ENCODE results near the gene AATK. TPM values are rescaled to one million over a fixed set of nuclear protein-coding genes. Genes with fewer than 3 reads are reported as not detected.

Gene AATK
- total RNA-seq, 2 experiments from 2014 or later = 0.35 to 0.41 TPM

DNA sequence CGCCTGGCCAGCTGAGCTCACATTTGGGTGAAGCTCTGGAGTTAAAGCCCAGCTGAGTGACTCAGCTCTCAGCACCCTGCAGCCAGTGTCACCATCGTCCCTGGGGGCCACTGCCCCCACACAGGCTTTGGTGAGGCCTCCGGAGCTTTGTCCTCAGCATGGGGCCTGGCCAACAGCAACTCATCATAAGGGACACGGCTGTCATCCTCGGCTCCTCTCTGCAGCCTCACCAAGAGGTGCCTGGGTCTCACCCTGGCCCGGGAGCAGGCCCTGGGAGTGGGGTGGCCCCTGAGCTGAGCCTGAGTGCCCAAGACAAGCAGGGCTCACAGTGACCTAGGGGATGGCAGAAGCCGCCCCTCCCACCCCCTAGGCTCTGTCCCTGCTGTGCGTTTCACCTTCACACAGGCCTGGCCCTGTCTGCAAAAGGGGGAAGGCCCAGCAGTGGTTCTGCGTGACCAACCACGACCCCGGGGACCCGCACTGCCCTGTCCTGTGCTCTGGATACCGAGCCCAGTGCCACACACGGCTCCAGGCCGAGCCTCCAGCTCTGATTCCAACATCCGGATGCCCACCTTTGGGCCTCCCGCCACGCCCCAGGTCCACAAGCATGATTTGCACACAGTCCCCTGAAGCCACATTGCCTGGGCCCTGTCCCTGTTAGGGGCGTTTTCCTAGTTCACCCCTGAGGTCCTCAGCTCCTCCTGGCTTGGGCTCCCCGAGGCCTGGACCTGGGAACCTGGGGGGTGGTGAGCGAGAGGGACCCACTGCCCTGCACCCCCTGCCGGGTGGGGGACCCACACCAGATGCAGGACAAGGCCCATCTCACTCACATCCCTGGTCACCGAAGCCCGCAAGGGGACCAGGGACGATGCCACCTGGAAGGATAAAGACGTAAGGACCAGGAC, 21.8 kb upstream of the AATK start:
- CTCF ChIA-PET = interaction anchor here (0.6 kb wide), 1 partner anchor 789 kb away, joined by 3 read pairs; no protein-coding TSS in a partner anchor

DNA sequence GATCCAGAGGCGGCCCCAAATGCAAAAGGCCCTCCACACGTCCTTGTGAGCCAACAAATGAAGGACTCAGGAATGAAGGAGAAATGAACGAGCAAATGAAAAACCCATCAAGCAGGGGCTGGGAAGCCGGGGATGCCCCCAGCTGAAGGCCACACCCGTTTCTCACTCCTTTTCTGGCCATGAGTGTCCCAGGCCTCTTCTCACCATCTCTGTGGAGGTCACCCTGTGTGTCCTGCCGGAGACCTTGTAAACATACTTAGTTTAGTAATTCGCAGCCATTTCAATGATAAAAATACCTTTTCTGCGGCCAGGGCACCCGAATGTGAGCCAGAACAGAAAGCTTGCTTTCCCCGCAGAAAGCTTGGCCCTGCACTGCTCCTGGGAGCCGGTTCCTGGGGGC, 21.1 kb upstream of the AATK start:
- ATAC-seq = no peak
- CTCF ChIA-PET = interaction anchor here (0.6 kb wide), 1 partner anchor 788 kb away, joined by 3 read pairs; no protein-coding TSS in a partner anchor
- POLR2A ChIA-PET = no interaction called here
- Mint-ChIP-seq H3K36me3 (ENCODE audit: low read depth) (no peaks in the 10 kb centered on the region), H3K27me3 (no peaks in the 10 kb centered on the region), H3K9me3 (ENCODE audit: low read depth) (no peaks in the 10 kb centered on the region), H3K4me1 (no peaks in the 10 kb centered on the region), H3K4me3 (no peak overlapping the region), H3K27ac (no peak overlapping the region)
- intact Hi-C loops (cut with DNase I, micrococcal nuclease) = no loop called here
- no peak for DNase-seq

More for the DNA sequence above, 21.8 kb upstream of the AATK start:
- no peak overlapping the region for H3K27ac Mint-ChIP-seq
- POLR2A ChIA-PET = no interaction called here
- no peak for DNase-seq
- no peaks in the 10 kb centered on the region for H3K4me1 Mint-ChIP-seq
- no peak for ATAC-seq
- no peaks in the 10 kb centered on the region for H3K9me3 Mint-ChIP-seq (ENCODE audit: low read depth)
- H3K27me3 Mint-ChIP-seq = no peaks in the 10 kb centered on the region
- intact Hi-C loops (cut with DNase I, micrococcal nuclease) = no loop called here
- H3K4me3 Mint-ChIP-seq = no peak overlapping the region
- H3K36me3 Mint-ChIP-seq (ENCODE audit: low read depth) = no peaks in the 10 kb centered on the region

DNA sequence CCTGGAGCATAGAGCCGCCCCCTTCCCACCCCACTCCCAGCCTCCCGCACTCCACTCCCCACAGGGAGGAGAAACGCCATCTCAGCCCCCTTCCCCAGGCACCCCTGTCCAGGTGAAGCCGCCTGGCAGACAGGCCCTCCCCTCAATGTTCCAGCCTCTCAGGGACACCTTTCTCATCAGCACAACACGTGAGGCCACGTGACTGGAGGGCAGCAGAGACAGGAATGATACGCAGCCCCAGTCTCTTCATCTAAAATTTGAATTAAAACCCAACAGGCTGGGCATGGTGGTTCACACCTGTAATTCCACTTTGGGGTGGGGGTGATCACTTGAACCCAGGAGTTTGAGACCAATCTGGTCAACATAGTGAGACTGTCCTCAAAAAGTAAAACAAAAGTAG, 20.2 kb upstream of the AATK start:
- Mint-ChIP-seq H3K36me3 (ENCODE audit: low read depth) (no peaks in the 10 kb centered on the region), H3K9me3 (ENCODE audit: low read depth) (no peaks in the 10 kb centered on the region), H3K27me3 (no peaks in the 10 kb centered on the region), H3K4me1 (no peaks in the 10 kb centered on the region), H3K4me3 (no peak overlapping the region), H3K27ac (no peak overlapping the region)
- ChIA-PET POLR2A (no interaction called here), CTCF (interaction anchor here (0.5 kb wide), 1 partner anchor 429 kb away, joined by 3 read pairs; no protein-coding TSS in a partner anchor)
- DNase-seq (no peak), ATAC-seq (no peak)
- intact Hi-C loops (cut with DNase I, micrococcal nuclease) = no loop called here

DNA sequence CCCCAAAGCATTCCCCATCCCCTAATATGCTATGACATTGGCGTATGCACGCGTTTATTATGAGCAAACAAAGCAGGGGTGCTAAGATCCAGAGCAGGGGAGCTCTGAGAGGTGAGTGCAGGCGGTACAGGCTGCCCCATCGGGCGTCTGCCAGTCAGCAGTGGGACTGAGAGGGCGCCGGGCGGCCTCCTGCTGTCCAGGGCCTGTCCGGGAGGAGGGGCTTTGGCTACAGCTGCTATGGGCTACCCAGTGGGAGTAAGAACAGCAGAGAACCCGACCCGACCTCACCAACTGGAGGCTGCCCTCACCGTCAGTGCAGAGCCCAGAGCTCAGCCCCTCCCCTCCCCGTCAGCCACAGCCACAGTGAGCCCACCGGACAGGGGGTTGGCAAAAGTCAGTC, 18.5 kb upstream of the AATK start:
- H3K27me3 Mint-ChIP-seq = no peaks in the 10 kb centered on the region
- ChIA-PET CTCF (no interaction called here), POLR2A (no interaction called here)
- intact Hi-C loops (cut with DNase I, micrococcal nuclease) = no loop called here
- no peaks in the 10 kb centered on the region for H3K9me3 Mint-ChIP-seq (ENCODE audit: low read depth)
- no peak for ATAC-seq
- H3K27ac Mint-ChIP-seq = no peak overlapping the region
- H3K4me3 Mint-ChIP-seq = no peak overlapping the region
- no peaks in the 10 kb centered on the region for H3K36me3 Mint-ChIP-seq (ENCODE audit: low read depth)
- H3K4me1 Mint-ChIP-seq = no peaks in the 10 kb centered on the region
- no peak for DNase-seq

DNA sequence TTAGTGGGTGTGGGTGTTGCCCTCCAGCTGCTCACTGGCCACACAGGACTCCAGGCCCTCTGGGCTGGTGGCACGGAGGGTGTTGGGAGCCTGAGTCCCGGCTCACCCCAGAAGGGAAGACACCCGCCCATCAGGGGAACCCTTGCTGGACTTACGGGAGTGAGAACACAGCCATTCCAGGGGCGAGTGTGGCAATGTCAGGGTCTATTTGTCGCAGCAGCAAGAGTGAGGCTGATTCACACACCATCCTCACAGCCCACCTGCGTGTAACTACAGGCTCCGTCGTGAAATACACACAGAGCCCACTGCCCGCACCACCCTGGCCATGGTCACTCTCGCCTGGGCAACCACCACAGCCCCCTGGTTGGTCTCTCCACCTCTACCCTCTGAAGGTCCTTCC, 17.8 kb upstream of the AATK start:
- ChIA-PET CTCF (no interaction called here), POLR2A (no interaction called here)
- H3K4me3 Mint-ChIP-seq = no peak overlapping the region
- intact Hi-C loops (cut with DNase I, micrococcal nuclease) = no loop called here
- DNase-seq = no peak
- ATAC-seq = no peak
- no peaks in the 10 kb centered on the region for H3K4me1 Mint-ChIP-seq
- H3K27me3 Mint-ChIP-seq = no peaks in the 10 kb centered on the region
- H3K36me3 Mint-ChIP-seq (ENCODE audit: low read depth) = no peaks in the 10 kb centered on the region
- no peaks in the 10 kb centered on the region for H3K9me3 Mint-ChIP-seq (ENCODE audit: low read depth)
- H3K27ac Mint-ChIP-seq = no peak overlapping the region

DNA sequence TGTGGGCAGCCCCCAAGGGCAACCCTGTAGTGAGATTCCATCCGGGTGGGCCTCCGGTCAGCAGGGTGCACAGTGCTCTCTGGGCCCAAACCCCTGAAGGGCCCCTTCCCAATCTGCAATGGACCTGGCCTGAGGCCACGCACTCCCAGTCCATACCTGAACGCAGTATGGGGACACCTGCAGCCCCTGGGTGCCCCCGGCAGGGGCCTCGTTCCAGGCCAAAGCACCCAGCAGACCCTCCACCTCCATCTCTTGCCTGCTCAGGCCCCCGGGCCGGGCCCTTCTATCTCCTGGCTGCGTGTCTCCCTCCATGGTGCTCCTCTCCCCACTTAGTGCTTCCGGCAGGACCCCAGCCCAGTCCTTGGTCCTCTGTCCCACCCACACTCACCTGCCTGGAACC, 17.3 kb upstream of the AATK start:
- no peaks in the 10 kb centered on the region for H3K27me3 Mint-ChIP-seq
- H3K36me3 Mint-ChIP-seq (ENCODE audit: low read depth) = no peaks in the 10 kb centered on the region
- intact Hi-C loops (cut with DNase I, micrococcal nuclease) = no loop called here
- DNase-seq (no peak), ATAC-seq (no peak)
- no peak overlapping the region for H3K27ac Mint-ChIP-seq
- no peak overlapping the region for H3K4me3 Mint-ChIP-seq
- H3K4me1 Mint-ChIP-seq = no peaks in the 10 kb centered on the region
- CTCF ChIA-PET = no interaction called here
- POLR2A ChIA-PET = no interaction called here
- no peaks in the 10 kb centered on the region for H3K9me3 Mint-ChIP-seq (ENCODE audit: low read depth)

DNA sequence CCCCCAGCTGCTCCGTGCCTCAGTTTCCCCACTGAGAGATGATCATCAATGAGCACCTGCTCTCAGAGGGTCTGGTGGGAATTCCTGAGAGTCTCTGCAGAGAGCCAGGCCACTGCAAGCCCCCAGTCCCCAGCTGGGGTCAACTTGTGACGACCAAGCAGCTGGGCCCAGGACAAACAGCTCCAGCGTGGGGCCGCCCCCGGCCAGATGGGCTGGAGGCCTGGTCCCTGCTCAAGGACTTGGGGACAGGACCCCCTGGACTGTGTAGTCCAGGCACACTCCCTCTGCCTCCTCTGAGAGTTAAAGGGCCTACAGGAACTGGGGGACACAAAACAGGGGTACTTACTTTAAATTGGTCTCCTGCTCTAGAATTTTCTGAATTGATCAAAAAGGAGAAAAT, 16.6 kb upstream of the AATK start:
- Mint-ChIP-seq H3K4me1 (no peaks in the 10 kb centered on the region), H3K27me3 (no peaks in the 10 kb centered on the region), H3K4me3 (no peak overlapping the region), H3K27ac (no peak overlapping the region), H3K9me3 (ENCODE audit: low read depth) (no peaks in the 10 kb centered on the region), H3K36me3 (ENCODE audit: low read depth) (no peaks in the 10 kb centered on the region)
- ChIA-PET CTCF (interaction anchor here (0.5 kb wide), 1 partner anchor 89 kb away, joined by 3 read pairs; no protein-coding TSS in a partner anchor), POLR2A (no interaction called here)
- intact Hi-C loops (cut with DNase I, micrococcal nuclease) = no loop called here
- DNase-seq = no peak
- no peak for ATAC-seq

DNA sequence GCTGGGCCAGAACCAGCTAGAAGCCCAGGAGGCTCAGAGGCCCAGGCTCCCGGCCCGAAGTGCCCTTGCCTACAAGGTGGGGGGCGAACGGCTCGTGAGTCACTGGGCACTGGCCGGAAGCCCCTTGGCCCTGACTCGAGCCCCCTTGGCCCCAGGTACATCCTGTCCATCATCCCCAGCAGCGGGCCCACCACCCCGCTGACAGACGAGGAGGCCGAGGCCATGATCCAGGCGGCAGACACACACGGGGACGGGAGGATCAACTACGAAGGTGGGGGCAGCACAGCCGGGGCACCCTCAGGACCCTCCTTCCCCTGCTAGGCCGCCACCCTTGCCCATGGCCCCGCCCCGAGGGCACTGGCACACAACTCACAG, 15.8 kb upstream of the AATK start:
- H3K4me1 Mint-ChIP-seq = no peaks in the 10 kb centered on the region
- CTCF ChIA-PET = interaction anchor here (0.7 kb wide), 1 partner anchor 22 kb away, joined by 4 read pairs; no protein-coding TSS in a partner anchor
- DNase-seq (no peak), ATAC-seq (no peak)
- H3K36me3 Mint-ChIP-seq (ENCODE audit: low read depth) = no peaks in the 10 kb centered on the region
- POLR2A ChIA-PET = no interaction called here
- no peaks in the 10 kb centered on the region for H3K9me3 Mint-ChIP-seq (ENCODE audit: low read depth)
- no peaks in the 10 kb centered on the region for H3K27me3 Mint-ChIP-seq
- H3K4me3 Mint-ChIP-seq = no peak overlapping the region
- intact Hi-C loops (cut with DNase I, micrococcal nuclease) = no loop called here
- H3K27ac Mint-ChIP-seq = no peak overlapping the region

DNA sequence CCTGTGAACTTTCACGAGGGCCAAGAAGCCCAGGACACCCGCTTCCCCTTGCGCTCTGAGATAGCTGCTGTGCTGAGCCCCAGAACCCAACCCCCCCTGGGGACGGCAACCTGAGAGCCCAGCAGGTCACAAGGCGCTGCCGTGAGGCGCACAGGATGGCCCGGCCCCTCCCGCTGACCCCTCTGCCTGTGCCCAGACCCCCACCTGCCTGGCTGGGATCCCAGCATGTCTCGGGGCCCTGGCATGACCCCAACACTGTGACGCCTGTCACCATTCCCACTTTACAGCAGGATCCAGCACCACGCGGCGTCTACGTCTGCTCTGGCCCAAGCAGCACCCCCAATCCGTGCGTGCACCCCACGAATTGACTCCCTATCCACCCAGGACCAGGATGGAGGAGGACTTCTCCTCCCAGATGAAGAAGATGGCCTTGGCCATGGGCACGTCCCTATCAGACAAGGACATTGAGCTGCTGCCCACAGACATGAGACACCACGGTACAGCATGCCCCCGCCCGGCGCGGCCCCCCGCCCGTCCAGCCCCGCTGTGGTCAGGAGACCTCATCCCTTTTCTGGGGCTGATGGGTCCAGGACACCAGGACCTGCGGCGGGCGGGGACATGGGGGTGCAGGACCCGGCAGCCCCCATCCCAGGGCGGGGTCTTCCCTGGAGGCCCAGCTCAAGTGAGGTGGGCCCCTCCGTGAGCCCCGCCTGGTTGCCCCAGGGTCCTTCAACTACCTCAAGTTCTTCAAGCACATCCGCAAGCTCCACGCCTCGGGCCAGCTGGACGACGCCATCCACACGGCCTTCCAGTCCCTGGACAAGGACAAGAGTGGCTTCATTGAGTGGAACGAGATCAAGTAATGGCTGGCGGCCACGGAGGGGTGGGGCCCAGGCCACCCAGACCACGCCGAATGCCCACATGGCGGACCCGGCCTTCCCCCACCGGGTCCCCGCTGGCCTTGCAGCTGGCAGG, 15.1 kb upstream of the AATK start:
- no peak for ATAC-seq
- ChIA-PET POLR2A (no interaction called here), CTCF (interaction anchor here (0.5 to 0.7 kb wide), 2 partner anchors 22 to 640 kb away, joined by 3 to 4 read pairs; no protein-coding TSS in a partner anchor)
- Mint-ChIP-seq H3K27me3 (no peaks in the 10 kb centered on the region), H3K4me3 (no peak overlapping the region), H3K27ac (no peak overlapping the region), H3K36me3 (ENCODE audit: low read depth) (no peaks in the 10 kb centered on the region), H3K4me1 (no peaks in the 10 kb centered on the region), H3K9me3 (ENCODE audit: low read depth) (no peaks in the 10 kb centered on the region)
- intact Hi-C loops (cut with DNase I, micrococcal nuclease) = no loop called here
- DNase-seq = no peak

DNA sequence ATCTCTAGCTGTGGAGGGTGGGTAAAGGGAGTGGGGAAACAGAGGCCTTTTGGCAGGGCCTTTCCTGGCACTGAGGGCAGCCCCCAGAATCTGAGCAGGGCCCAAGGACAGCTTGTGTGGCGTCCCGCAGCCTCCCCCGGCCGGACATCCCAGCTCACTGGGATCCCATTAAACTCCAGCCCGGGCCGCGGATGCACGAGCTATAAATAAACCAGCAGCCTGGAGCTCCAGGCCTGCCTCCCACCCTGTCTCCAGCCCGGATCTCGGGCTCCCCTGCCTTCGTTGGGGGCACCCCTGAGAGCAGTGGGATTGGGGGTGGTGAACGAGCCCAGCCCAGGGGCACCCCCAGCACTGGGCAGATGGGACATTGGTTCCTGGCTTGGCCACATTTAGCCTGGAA, 13.8 kb upstream of the AATK start:
- H3K27me3 Mint-ChIP-seq = no peaks in the 10 kb centered on the region
- intact Hi-C loops (cut with DNase I, micrococcal nuclease) = no loop called here
- H3K4me1 Mint-ChIP-seq = no peaks in the 10 kb centered on the region
- H3K9me3 Mint-ChIP-seq (ENCODE audit: low read depth) = no peaks in the 10 kb centered on the region
- no peak overlapping the region for H3K4me3 Mint-ChIP-seq
- ChIA-PET POLR2A (no interaction called here), CTCF (interaction anchor here (0.7 kb wide), 1 partner anchor 462 kb away, joined by 3 read pairs; no protein-coding TSS in a partner anchor)
- ATAC-seq (no peak), DNase-seq (no peak)
- no peak overlapping the region for H3K27ac Mint-ChIP-seq
- no peaks in the 10 kb centered on the region for H3K36me3 Mint-ChIP-seq (ENCODE audit: low read depth)

DNA sequence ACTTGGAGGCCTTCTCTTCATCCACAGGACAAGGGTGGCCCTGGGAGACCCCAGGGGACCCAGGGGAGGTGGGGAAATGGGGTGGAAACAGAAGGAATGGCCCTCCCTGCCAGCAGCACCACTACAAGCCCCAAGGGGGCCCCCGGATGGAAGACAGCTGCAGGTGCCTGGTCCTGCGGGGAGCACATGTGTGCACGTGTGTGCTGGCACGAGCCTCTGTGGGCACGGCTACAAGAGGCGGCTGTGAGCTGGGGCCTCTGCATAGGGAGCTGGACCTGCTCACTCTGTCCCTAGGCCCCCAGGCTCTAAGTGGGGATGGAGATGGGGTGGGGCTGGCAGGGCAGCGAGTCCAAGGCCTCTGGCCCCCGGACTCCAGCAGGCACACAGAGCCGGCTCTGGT, 13.2 kb upstream of the AATK start:
- H3K4me1 Mint-ChIP-seq = no peaks in the 10 kb centered on the region
- H3K27ac Mint-ChIP-seq = no peak overlapping the region
- H3K9me3 Mint-ChIP-seq (ENCODE audit: low read depth) = no peaks in the 10 kb centered on the region
- POLR2A ChIA-PET = no interaction called here
- H3K4me3 Mint-ChIP-seq = no peak overlapping the region
- H3K36me3 Mint-ChIP-seq (ENCODE audit: low read depth) = no peaks in the 10 kb centered on the region
- intact Hi-C loops (cut with DNase I, micrococcal nuclease) = no loop called here
- ATAC-seq = no peak
- H3K27me3 Mint-ChIP-seq = no peaks in the 10 kb centered on the region
- CTCF ChIA-PET = interaction anchor here (0.7 kb wide), 1 partner anchor 461 kb away, joined by 3 read pairs; no protein-coding TSS in a partner anchor
- DNase-seq = no peak
